Upper lobe of left lung (tissue), 4 donors: ENCODE measurements around the gene ATP13A4.

Experiments used
- CTCF ChIP-seq, 6 experiments: fragments of 450-650 bp in 4 of 6; fragments of 200-600 bp in 2 of 6; sonication (generic) in 2 of 6; IDR thresholded peaks; one replicate each; pipeline ENCODE4 v1.5.1; 2016 to 2019; ENCODE audit warnings: antibody characterized with exemption in 6 of 6
- POLR2A ChIP-seq, 4 donors: fragments of 450-650 bp; IDR thresholded peaks; one replicate each; pipeline ENCODE4 v1.5.1; 2016 to 2017; ENCODE audit warnings: antibody characterized with exemption in 4 of 4, mild to moderate bottlenecking in 2 of 4

GRCh38 chr3:193446965-193447602, 107.6 kb downstream of the ATP13A4 start:
- no peak for TF ChIP-seq POLR2A (IDR thresholded peaks at IDR 0.05)
- no peak for TF ChIP-seq CTCF (IDR thresholded peaks at IDR 0.05)
